Keratinocyte (primary cell): ENCODE results near the gene MNAT1. TPM values are rescaled to one million over a fixed set of nuclear protein-coding genes. Genes with fewer than 3 reads are reported as not detected.

Experiments
- DNase-seq: peaks from one replicate; pipeline ENCODE4 v3.0.0-alpha.2; 2011; ENCODE audit warnings: low read depth, missing footprints, low spot score
- FAIRE-seq: peaks from 2 replicates; lab custom pipeline; 2011; peaks lifted over from hg19 to GRCh38; lab: Jason Lieb, UNC
- H2AFZ ChIP-seq: 2 replicates; pipeline ENCODE4 v1.6.0; 2012; ENCODE audit warnings: low read length, control low read depth, inconsistent platforms; ENCODE audit not compliant: control insufficient read depth
- H3K27ac ChIP-seq: 2 replicates; pipeline ENCODE4 v1.5.1; 2011; ENCODE audit warnings: low read length; ENCODE audit not compliant: control insufficient read depth, insufficient read depth
- H3K27me3 ChIP-seq: 3 replicates; pipeline ENCODE4 v1.6.0; 2011; ENCODE audit warnings: low read length; ENCODE audit not compliant: control insufficient read depth, insufficient read depth; ENCODE audit errors: extremely low read depth
- H3K36me3 ChIP-seq, 2 experiments: 2 replicates in 1 of 2; 3 replicates in 1 of 2; pipeline ENCODE4 v1.5.1; 2011; ENCODE audit warnings: low read length in 2 of 2, mild to moderate bottlenecking in 1 of 2; ENCODE audit not compliant: control insufficient read depth in 2 of 2, insufficient read depth in 2 of 2; ENCODE audit errors: extremely low read depth in 1 of 2
- H3K4me1 ChIP-seq: 3 replicates; pipeline ENCODE4 v1.5.1; 2011; ENCODE audit warnings: low read length; ENCODE audit not compliant: control insufficient read depth, insufficient read depth; ENCODE audit errors: extremely low read depth
- H3K4me2 ChIP-seq: 3 replicates; pipeline ENCODE4 v1.6.0; 2011; ENCODE audit warnings: low read depth, low read length; ENCODE audit not compliant: control insufficient read depth, insufficient read depth; ENCODE audit errors: extremely low read depth
- H3K4me3 ChIP-seq, 3 experiments: fragments of 200-600 bp in 1 of 3; sonication (generic) in 1 of 3; 2 replicates in 2 of 3; 3 replicates in 1 of 3; pipeline ENCODE4 v1.5.1; 2011 to 2016; ENCODE audit warnings: low read length in 3 of 3, mild to moderate bottlenecking in 3 of 3, control low read depth in 2 of 3, inconsistent platforms in 1 of 3, low read depth in 1 of 3, mixed read lengths in 1 of 3, mixed run types in 1 of 3, moderate library complexity in 1 of 3; ENCODE audit not compliant: control insufficient read depth in 2 of 3, insufficient read depth in 2 of 3; ENCODE audit errors: extremely low read depth in 1 of 3
- H3K79me2 ChIP-seq: 2 replicates; pipeline ENCODE4 v1.6.0; 2012; ENCODE audit warnings: low read length; ENCODE audit not compliant: control insufficient read depth, insufficient read depth
- H3K9ac ChIP-seq: 3 replicates; pipeline ENCODE4 v1.6.0; 2011; ENCODE audit warnings: low read length; ENCODE audit not compliant: control insufficient read depth, insufficient read depth; ENCODE audit errors: extremely low read depth
- H3K9me1 ChIP-seq: 3 replicates; pipeline ENCODE4 v1.6.0; 2011; ENCODE audit warnings: low read length; ENCODE audit not compliant: control insufficient read depth, insufficient read depth; ENCODE audit errors: extremely low read depth
- H3K9me3 ChIP-seq: 2 replicates; pipeline ENCODE4 v1.5.1; 2012; ENCODE audit warnings: low read depth, low read length; ENCODE audit not compliant: control insufficient read depth
- H4K20me1 ChIP-seq: 3 replicates; pipeline ENCODE4 v1.6.0; 2011; ENCODE audit warnings: low read length; ENCODE audit not compliant: control insufficient read depth, insufficient read depth; ENCODE audit errors: extremely low read depth
- CTCF ChIP-seq, 3 experiments: IDR thresholded peaks in 1 of 3; conservative IDR thresholded peaks in 1 of 3; optimal IDR thresholded peaks in 1 of 3; 2 replicates in 2 of 3; 3 replicates in 1 of 3; pipeline versions ENCODE3 to v1.5.1; 2011; ENCODE audit warnings: low read length in 3 of 3, mild to moderate bottlenecking in 3 of 3, moderate library complexity in 2 of 3, control low read depth in 1 of 3, inconsistent platforms in 1 of 3; ENCODE audit not compliant: insufficient read depth in 2 of 3; ENCODE audit errors: extremely low read depth in 1 of 3
- EZH2 ChIP-seq: IDR thresholded peaks from one replicate; pipeline ENCODE4 v1.6.1; 2012; ENCODE audit warnings: inconsistent platforms, mild to moderate bottlenecking, low read length, moderate library complexity
- dilution Hi-C: fragments of 300-500 bp; cut with MboI; formaldehyde crosslinking; loops from one replicate; pipeline ENCODE4 v1.7.0; 2020; ENCODE audit warnings: low sequenced_read_pairs; ENCODE audit not compliant: extremely low pct_ligation_motif_present
- polyA plus RNA-seq, 5 experiments: library from polyadenylated mRNA; depleted of rRNA in 3 of 5; stranded (reverse) in 3 of 5; stranded (forward) in 1 of 5; unstranded in 1 of 5; fragments of >200 nt; gene quantifications; 1 replicate in 1 of 5; 2 replicates in 3 of 5; 3 replicates in 1 of 5; pipeline versions ENCODE4 v1.2.1 to v1.2.3, GENCODE V29; 2011 to 2012; ENCODE audit warnings: missing spikeins in 2 of 5, low read depth in 1 of 5, low replicate concordance in 1 of 5

MNAT1 gene
- polyA plus RNA-seq, 1 donor (not counting 4 experiments of a cell fraction or from before 2014, with no cell fraction given), result 79.5 TPM

DNA sequence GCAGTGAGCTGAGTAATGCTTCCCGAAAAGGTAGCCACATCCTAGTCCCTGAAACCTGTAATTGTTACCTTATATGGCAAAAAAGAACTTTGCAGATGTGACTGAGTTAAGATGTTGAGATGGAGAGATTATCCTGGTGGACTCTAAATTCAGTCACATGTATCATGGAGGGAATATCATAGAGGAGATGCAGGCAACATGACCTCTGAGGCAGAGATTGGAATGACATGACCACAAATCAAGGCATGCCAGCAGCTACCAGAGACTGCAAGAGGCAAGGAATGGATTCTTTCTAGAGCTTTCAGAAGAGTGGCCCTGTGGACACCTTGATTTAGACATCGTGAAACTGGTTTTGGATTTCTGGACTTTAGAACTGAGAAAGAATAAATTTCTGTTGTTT, 265.0 kb downstream of the MNAT1 start:
- no peaks in the 10 kb centered on the region for H3K36me3 ChIP-seq
- H3K4me3 ChIP-seq, result no peak overlapping the region
- H2AFZ ChIP-seq, result no peak overlapping the region
- FAIRE-seq (no peak), DNase-seq (no peak)
- no peak overlapping the region for H3K27ac ChIP-seq
- H3K4me1 ChIP-seq, result no peaks in the 10 kb centered on the region
- no peaks in the 10 kb centered on the region for H3K79me2 ChIP-seq
- no peak for TF ChIP-seq EZH2
- TF ChIP-seq CTCF (optimal IDR thresholded peaks at IDR 0.05 in 1 of 3, IDR thresholded peaks at IDR 0.05 in 1 of 3, conservative IDR thresholded peaks at IDR 0.05 in 1 of 3; ENCODE audit: extremely low read depth in 1 of 3, insufficient read depth in 2 of 3, low read length in 3 of 3), result no peak
- H3K9ac ChIP-seq, result no peak overlapping the region
- H3K9me1 ChIP-seq, result no peaks in the 10 kb centered on the region
- H3K4me2 ChIP-seq, result no peak overlapping the region
- H3K27me3 ChIP-seq, result no peaks in the 10 kb centered on the region
- H4K20me1 ChIP-seq, result no peaks in the 10 kb centered on the region
- no peaks in the 10 kb centered on the region for H3K9me3 ChIP-seq
- dilution Hi-C loops, result no loop called here

- Histone ChIP-seq H3K27me3 (no peaks in the 10 kb centered on the region), H3K4me2 (no peak overlapping the region), H3K9me1 (no peaks in the 10 kb centered on the region), H3K9ac (no peak overlapping the region), H3K4me1 (no peaks in the 10 kb centered on the region), H3K36me3 (no peaks in the 10 kb centered on the region), H4K20me1 (no peaks in the 10 kb centered on the region), H3K27ac (no peak overlapping the region), H2AFZ (no peak overlapping the region), H3K4me3 (no peak overlapping the region), H3K9me3 (no peaks in the 10 kb centered on the region), H3K79me2 (no peaks in the 10 kb centered on the region)
- dilution Hi-C loops, result no loop called here
- DNase-seq, result no peak
- FAIRE-seq, result no peak
- TF ChIP-seq EZH2 (no peak), CTCF (optimal IDR thresholded peaks at IDR 0.05 in 1 of 3, IDR thresholded peaks at IDR 0.05 in 1 of 3, conservative IDR thresholded peaks at IDR 0.05 in 1 of 3; ENCODE audit: extremely low read depth in 1 of 3, insufficient read depth in 2 of 3, low read length in 3 of 3) (no peak)
Observed at GRCh38 chr14:61003571-61003970, 269.0 kb downstream of the MNAT1 start.
